ENCODE results near the gene ECPAS.

DNA sequence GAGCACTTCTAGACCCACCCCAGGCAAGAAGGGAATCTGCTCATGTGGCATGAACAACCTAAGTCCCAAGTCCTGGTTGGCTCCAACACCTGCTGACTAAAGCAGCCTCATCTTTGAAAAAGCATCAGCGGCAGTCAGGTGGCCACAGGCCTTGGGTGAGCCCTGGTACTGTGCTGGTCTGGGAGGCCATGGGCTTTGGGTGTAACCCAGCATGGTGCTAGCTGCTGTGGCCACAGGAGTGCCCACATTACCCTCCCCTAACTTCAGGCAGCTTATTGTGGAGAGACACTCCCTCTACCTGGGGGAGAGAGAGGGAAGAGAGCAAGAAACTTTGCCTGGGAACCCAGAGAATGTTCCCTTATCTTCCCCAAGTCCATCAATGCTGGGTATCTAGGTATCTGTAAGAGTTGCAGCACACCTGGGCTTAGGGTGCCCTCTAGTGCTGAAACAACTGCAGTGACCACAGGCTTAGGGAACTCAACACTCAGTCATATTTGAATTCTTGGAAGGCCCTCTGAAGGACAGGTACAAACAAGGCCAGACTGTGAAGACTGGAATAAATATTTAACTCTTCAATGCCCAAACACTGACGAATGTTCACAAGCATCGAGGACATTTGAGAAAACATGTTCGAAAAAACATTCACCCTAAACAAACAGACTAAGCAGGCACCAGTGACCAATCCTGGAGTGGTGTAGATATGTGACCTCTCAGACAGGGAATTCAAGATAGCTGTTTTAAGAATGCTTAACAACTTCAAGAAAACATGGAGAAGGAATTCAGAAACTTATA is 84.2 kb downstream of the ECPAS start:
- TF ChIP-seq SUZ12 (IDR thresholded peaks at IDR 0.05; ENCODE audit: extremely low read depth, insufficient read depth, insufficient read length) = no peak
- no peak for TF ChIP-seq ZNF274 (IDR thresholded peaks at IDR 0.05; ENCODE audit: low read depth, low read length)
- no peak for TF ChIP-seq YY1 (IDR thresholded peaks at IDR 0.05; ENCODE audit: insufficient read depth, insufficient read length)

Measured in NT2/D1 (cell line).